ENCODE results near the gene PLK2.

The PLK2 gene

GRCh38 chr5:58477760-58478376 is 18.0 kb upstream of the PLK2 start:
- no peak for FAIRE-seq

- FAIRE-seq, result no peak
Measured at GRCh38 chr5:58475404-58475803, 15.5 kb upstream of the PLK2 start.

DNA sequence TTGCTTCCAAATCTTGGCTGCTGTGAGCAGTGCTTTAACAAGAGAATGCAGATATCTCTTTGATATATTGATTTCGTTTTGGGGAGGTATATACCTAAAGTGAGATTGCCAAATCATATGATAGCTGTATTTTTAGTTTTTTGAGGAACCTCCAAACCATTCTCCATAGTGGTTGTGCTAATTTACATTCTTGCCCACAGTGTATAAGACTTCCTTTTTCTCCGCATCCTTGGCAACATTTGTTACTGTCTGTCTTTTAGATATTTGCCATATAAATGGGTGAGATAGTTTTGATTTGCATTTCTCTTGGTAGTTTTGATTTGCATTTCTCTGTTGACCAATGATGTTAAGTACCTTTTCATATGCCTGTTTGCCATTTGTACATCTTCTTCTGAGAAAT is 10.0 kb upstream of the PLK2 start:
- FAIRE-seq, result no peak

DNA sequence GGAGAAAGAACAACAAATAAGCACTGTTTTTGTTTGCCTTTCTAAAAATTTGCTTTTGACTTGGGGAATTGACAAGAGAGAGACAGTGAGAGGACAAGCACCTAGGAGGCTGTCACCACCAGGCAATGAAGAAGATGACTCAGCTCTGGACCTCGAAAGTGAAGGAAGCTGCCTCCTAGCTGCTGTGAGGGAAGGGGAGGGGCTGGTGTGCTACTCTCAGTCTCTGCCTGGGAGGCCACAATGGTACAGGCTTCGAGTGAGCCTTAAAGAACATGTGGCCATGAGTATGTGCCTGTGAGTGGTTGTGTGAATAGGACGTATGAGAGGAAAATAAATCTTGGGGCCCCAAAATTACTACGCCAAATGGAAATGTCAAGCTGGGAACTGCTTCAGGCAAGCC is 7.1 kb upstream of the PLK2 start:
- FAIRE-seq, result no peak

- peak; percentile 84 for FAIRE-seq
Measured at GRCh38 chr5:58462623-58463230, 2.8 kb upstream of the PLK2 start.

DNA sequence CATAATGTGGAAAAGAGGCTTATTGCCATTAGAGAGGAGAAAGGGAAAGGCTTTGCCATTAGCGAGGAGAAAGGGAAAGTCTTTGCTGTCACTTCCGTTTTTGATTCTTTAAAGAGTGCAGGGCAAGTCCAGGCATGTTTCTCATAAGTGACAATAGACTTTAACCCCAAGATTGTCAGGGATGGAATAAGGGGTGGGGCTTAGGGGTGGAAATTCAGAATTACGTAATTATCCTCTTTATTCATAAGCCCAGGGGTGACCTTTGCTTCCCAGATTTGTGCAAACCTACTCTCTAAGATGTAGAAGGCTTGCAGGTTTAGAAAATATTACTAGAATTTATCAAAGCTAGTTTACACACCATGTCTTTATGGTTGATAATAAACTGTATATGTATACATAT is 2.3 kb upstream of the PLK2 start:
- no peak for FAIRE-seq

DNA sequence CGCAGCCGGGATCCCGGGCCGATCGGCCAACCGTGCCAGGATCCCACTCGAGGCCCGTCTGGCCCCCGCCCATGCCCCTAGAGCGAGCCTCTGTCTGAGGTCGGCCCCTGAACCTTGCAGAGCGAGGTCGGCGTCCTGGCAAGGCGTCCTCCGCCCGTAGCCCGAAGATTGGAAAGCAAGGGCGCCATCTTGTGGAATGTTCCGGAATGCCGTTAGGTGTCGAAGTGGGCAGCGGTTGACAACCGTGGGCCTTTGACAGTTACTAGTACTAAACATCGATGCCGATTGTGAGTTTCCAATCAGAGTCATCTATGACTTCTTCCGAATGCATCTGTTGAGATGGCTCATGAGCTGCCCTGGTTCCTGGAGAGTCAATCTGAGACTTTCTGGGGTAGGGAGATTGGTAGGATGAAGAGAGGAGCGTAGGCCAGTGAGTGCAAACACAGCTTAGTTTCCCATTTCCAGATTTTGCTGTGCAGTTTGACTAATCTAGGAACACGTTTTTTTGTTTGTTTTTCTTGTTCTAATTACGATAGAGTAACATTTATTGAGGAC is 923 bp upstream of the PLK2 start:
- peak; percentile 29 for FAIRE-seq

GRCh38 chr5:58459146-58460001 is 512 bp downstream of the PLK2 start:
- no peak for FAIRE-seq

GRCh38 chr5:58458743-58459145 is 1.1 kb downstream of the PLK2 start:
- no peak for FAIRE-seq

GRCh38 chr5:58458141-58458742 is 1.6 kb downstream of the PLK2 start:
- no peak for FAIRE-seq

- no peak for FAIRE-seq
Measured at GRCh38 chr5:58457050-58457449, 2.8 kb downstream of the PLK2 start.

DNA sequence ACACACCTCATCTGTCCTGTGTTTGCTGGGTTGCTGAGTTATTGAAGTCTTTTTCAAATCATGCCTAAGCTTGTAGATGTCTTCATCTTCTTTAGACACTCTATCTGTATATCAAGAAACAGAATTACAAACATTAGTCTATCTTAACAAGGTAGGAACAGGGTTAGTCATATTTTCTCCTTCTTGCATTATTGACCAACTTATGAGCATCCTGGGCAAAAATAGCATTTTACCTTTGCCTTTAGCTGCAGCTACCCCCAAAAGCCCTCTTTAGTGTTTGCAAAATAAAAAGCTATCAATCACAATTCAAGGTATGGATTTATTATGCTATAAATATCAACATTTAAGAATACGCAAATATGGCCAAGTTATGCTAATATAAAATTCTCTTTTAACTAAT is 3.4 kb downstream of the PLK2 start:
- no peak for FAIRE-seq

DNA sequence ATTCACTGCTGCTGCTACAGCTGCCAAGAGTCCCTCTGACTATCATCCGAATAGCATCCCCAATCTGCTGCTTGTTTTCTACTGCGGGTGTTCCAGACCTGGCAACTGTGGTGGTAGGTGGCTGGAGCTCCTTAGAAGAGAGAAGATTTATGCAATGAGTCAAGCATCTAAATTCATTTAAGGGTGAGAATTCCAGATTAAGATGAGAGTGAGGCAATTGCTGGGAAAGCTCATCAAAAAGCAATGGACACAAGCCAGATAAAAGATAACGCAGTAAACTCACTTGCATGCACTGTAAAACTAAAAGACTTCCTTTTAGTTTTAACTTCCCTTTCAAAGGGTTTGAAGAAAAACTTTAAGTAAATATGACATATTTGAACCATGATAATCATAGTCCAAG is 3.9 kb downstream of the PLK2 start:
- FAIRE-seq, result no peak

- FAIRE-seq, result no peak
Measured at GRCh38 chr5:58455480-58455879, 4.4 kb downstream of the PLK2 start.

DNA sequence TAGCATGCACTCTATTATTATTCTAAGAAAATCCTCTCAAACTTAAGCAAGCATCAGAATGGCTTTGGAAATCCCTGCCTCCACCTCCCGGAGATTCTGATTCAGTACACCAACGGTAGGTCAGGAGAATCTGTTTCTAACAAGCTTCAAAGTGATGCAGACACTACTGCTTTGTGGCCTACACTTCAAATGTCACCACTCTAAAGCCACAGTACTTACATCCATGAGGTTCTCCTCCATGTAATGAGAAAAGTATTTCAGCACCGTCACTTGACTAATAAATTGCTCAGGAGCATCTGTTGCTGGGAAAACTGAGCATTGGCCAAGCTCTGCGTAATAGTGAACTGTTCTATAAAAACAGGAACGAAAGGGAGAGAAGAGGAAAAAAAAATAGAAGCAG is 4.8 kb downstream of the PLK2 start:
- no peak for FAIRE-seq

DNA sequence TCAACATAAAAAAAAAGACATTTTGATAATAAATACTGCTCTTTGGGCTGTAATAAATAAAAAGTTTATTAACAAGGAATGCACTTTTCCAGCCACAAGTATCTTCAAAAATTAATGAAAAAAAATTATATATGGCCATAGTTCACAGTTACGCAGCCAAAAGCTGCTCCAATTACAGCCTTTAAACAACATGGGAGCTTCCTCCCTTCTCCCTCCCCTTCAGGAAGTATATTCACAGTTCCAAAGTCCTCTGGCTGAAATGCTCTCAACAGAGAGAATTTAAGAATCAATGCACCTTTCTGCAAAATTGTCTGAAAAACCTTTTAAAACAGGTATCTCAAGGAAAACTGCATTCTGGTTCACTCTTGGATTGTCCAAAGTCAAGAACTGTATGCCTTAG is 5.9 kb downstream of the PLK2 start:
- FAIRE-seq, result no peak

GRCh38 chr5:58453306-58453705 is 6.6 kb downstream of the PLK2 start:
- no peak for FAIRE-seq

GRCh38 chr5:58452566-58453258 is 7.2 kb downstream of the PLK2 start:
- no peak for FAIRE-seq

- no peak for FAIRE-seq
Measured at GRCh38 chr5:58451732-58452565, 7.9 kb downstream of the PLK2 start.

DNA sequence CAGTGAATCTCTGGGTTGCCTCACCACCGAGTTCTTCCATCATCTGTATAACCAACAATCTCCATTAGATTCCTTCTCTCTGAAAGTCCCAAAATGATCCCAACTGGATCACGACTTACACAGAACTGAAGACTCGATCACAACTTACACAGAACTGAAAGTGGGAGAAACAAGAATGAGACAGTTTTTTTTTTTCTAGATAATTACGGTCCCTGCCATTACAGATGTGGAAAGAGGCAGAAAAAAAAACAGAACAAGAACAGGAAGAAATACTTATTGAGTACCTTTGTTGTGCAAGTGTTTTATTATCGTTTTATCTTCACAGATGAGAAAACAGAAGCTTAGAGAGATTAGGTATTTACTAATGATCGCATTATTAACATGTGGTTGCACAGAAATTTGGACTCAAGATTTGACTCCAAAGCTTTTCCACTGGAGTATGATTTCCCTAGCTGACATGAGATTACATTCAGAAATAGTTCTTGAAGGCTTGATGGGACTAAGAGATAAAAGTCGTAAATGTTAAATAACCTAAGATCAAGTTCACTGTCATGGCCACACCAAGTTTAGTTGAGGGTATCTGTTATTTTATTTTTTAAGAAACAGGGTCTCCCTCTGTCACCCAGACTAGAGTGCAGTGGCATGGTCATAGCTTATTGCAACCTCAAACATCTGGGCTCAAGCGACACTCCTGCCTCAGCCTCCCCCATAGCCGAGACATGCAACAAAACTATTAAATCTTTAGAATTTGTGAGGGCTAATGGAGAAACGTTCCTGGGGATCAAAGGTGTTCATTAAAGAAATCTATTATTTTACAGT is 8.9 kb downstream of the PLK2 start:
- no peak for FAIRE-seq

DNA sequence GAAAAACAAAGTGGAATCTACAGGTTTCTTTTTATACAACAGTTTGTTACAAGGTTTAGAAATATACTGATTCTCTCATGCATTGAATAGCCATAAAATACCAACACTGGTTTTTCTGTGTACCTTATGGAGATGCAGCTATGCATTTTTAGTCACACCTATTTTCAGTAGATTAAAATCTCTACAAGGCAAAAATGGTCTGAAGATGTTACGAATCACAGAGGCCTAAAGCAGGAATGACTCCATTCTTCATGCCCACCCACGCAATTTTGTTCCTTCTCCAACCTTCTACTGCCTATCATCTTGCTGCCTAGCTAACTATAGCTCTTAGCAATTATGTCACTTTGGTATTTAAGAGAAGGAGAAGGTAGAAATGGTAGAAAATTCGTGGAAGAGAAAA is 9.9 kb downstream of the PLK2 start:
- FAIRE-seq, result no peak
